SU-DHL-6 (cell line): ENCODE measurements around the gene HSPA1A.

Source experiments
- H2AFZ ChIP-seq: fragments of 200-600 bp; sonication (generic); 2 replicates; pipeline ENCODE4 v1.6.1; 2014; ENCODE audit warnings: low read depth, mild to moderate bottlenecking, moderate library complexity, mixed read lengths, antibody characterized with exemption, low read length; ENCODE audit not compliant: severe bottlenecking
- H3F3A ChIP-seq: fragments of 200-600 bp; shearing (Covaris generic); 2 replicates; pipeline ENCODE4 v1.6.0; 2016; ENCODE audit warnings: antibody characterized with exemption, mild to moderate bottlenecking; ENCODE audit not compliant: insufficient read depth
- H3K27ac ChIP-seq: fragments of 200-600 bp; sonication (generic); 2 replicates; pipeline ENCODE4 v1.5.1; 2016; ENCODE audit warnings: low read depth, mild to moderate bottlenecking, low read length, moderate library complexity, mixed read lengths
- H3K27me3 ChIP-seq: fragments of 200-600 bp; sonication (generic), shearing (Covaris generic); 2 replicates; pipeline ENCODE4 v1.6.0; 2014; ENCODE audit warnings: mild to moderate bottlenecking, low read length
- H3K36me3 ChIP-seq: fragments of 200-600 bp; sonication (generic); 2 replicates; pipeline ENCODE4 v1.6.1; 2014; ENCODE audit warnings: mild to moderate bottlenecking, low read length, mixed read lengths
- H3K4me2 ChIP-seq: fragments of 300-600, 200-600 bp; shearing (Covaris generic), sonication (generic); 2 replicates; pipeline ENCODE4 v1.6.0; 2014; ENCODE audit warnings: low read length, low read depth, mild to moderate bottlenecking; ENCODE audit not compliant: poor library complexity, severe bottlenecking
- H3K4me3 ChIP-seq: fragments of 200-600 bp; sonication (generic); 2 replicates; pipeline ENCODE4 v1.5.1; 2014; ENCODE audit warnings: antibody characterized with exemption, low read length, mild to moderate bottlenecking, mixed read lengths; ENCODE audit not compliant: insufficient read depth, poor library complexity, severe bottlenecking
- H3K79me2 ChIP-seq: fragments of 200-600 bp; sonication (generic); 2 replicates; pipeline ENCODE4 v1.6.1; 2014; ENCODE audit warnings: mild to moderate bottlenecking, low read length, moderate library complexity; ENCODE audit not compliant: insufficient read depth
- H3K9ac ChIP-seq: fragments of 200-600 bp; sonication (generic); 2 replicates; pipeline ENCODE4 v1.7.0; 2014; ENCODE audit warnings: mild to moderate bottlenecking, low read length
- H3K9me2 ChIP-seq: fragments of 200-600 bp; sonication (generic); replicated peaks from 2 replicates; pipeline ENCODE4 v1.6.1; 2014; ENCODE audit warnings: low read length; ENCODE audit not compliant: insufficient read depth
- H3K9me3 ChIP-seq: fragments of 200-600 bp; sonication (generic); 2 replicates; pipeline ENCODE4 v1.6.1; 2014; ENCODE audit warnings: low read length, mixed read lengths; ENCODE audit not compliant: insufficient read depth
- H4K20me1 ChIP-seq: fragments of 200-600 bp; sonication (generic); 2 replicates; pipeline ENCODE4 v1.6.1; 2014; ENCODE audit warnings: low read depth, mild to moderate bottlenecking, antibody characterized with exemption, low read length, moderate library complexity, mixed read lengths
- CTCF ChIP-seq: fragments of 200-600 bp; sonication (generic); IDR thresholded peaks from one replicate; pipeline ENCODE4 v1.5.1; 2017; ENCODE audit warnings: antibody characterized with exemption, mild to moderate bottlenecking, low read length, moderate library complexity; ENCODE audit not compliant: insufficient read depth, poor library complexity, severe bottlenecking
- EZH2phosphoT487 ChIP-seq: fragments of 200-600 bp; sonication (generic), shearing (Covaris generic); conservative IDR thresholded peaks from 2 replicates; pipeline ENCODE4 v1.6.1; 2018; ENCODE audit warnings: mild to moderate bottlenecking, antibody characterized with exemption, low read length, moderate library complexity, mixed read lengths

HSPA1A gene

GRCh38 chr6:31782126-31782855 is 33.1 kb upstream of the HSPA1A start:
- peaks cover 9% of the 10 kb centered on the region; the same call in 1 of the 2 replicates for H3K36me3 ChIP-seq
- no peak overlapping the region for H3K4me2 ChIP-seq
- no peaks in the 10 kb centered on the region for H3K27me3 ChIP-seq
- no peak overlapping the region for H3K4me3 ChIP-seq
- H3K79me2 ChIP-seq, result no peaks in the 10 kb centered on the region
- H3F3A ChIP-seq, result no peaks in the 10 kb centered on the region; the same call in 1 of the 2 replicates
- H3K27ac ChIP-seq, result no peak overlapping the region
- no peak overlapping the region for H2AFZ ChIP-seq
- no peaks in the 10 kb centered on the region for H3K9me2 ChIP-seq
- no peaks in the 10 kb centered on the region for H3K9me3 ChIP-seq
- TF ChIP-seq EZH2phosphoT487, result no peak
- no peak for TF ChIP-seq CTCF
- H3K9ac ChIP-seq, result no peak overlapping the region
- no peaks in the 10 kb centered on the region for H4K20me1 ChIP-seq

- Histone ChIP-seq H2AFZ (no peak overlapping the region), H3K36me3 (peaks cover 17% of the 10 kb centered on the region; the same call in 1 of the 2 replicates), H3K4me3 (no peak overlapping the region), H3K9ac (no peak overlapping the region), H3K27me3 (no peaks in the 10 kb centered on the region), H3K9me2 (no peaks in the 10 kb centered on the region), H3K27ac (no peak overlapping the region), H3K9me3 (no peaks in the 10 kb centered on the region), H3F3A (peaks cover 6% of the 10 kb centered on the region; the same call in 1 of the 2 replicates), H3K79me2 (no peaks in the 10 kb centered on the region; the same call in 1 of the 2 replicates), H4K20me1 (peaks cover 4% of the 10 kb centered on the region; the same call in 1 of the 2 replicates), H3K4me2 (no peak overlapping the region)
- TF ChIP-seq CTCF (no peak), EZH2phosphoT487 (no peak)
Measured at GRCh38 chr6:31784098-31784925, 31.0 kb upstream of the HSPA1A start.

- H3K9me2 ChIP-seq, result no peaks in the 10 kb centered on the region
- H3K27ac ChIP-seq, result no peak overlapping the region
- H4K20me1 ChIP-seq, result peaks cover 4% of the 10 kb centered on the region; the same call in 1 of the 2 replicates
- no peak overlapping the region for H2AFZ ChIP-seq
- TF ChIP-seq CTCF (no peak), EZH2phosphoT487 (no peak)
- no peak overlapping the region for H3K4me2 ChIP-seq
- no peak overlapping the region for H3K4me3 ChIP-seq
- H3K9me3 ChIP-seq, result no peaks in the 10 kb centered on the region
- H3K79me2 ChIP-seq, result no peaks in the 10 kb centered on the region; the same call in 1 of the 2 replicates
- H3K27me3 ChIP-seq, result no peaks in the 10 kb centered on the region
- H3K36me3 ChIP-seq, result peaks cover 20% of the 10 kb centered on the region
- H3F3A ChIP-seq, result peaks cover 10% of the 10 kb centered on the region; the same call in 1 of the 2 replicates
- H3K9ac ChIP-seq, result no peak overlapping the region
Measured at GRCh38 chr6:31785475-31785874, 29.9 kb upstream of the HSPA1A start.
